GM19240 (cell line): ENCODE data around the gene OGDH.

ENCODE experiments used
- DNase-seq: peaks from one replicate; pipeline ENCODE4 v3.0.0; 2011; ENCODE audit warnings: low spot score; ENCODE audit not compliant: insufficient read length

The OGDH gene

GRCh38 chr7:44735403-44736165 lies 129.2 kb downstream of the OGDH start:
- DNase-seq = no peak

- DNase-seq = no peak
Observed at GRCh38 chr7:44736896-44737295, 130.5 kb downstream of the OGDH start.

GRCh38 chr7:44738051-44738723 lies 131.8 kb downstream of the OGDH start:
- no peak for DNase-seq

GRCh38 chr7:44738876-44739665 lies 132.6 kb downstream of the OGDH start:
- DNase-seq = no peak

- no peak for DNase-seq
Observed at GRCh38 chr7:44740055-44740454, 133.6 kb downstream of the OGDH start.

- no peak for DNase-seq
Observed at GRCh38 chr7:44743750-44744149, 137.3 kb downstream of the OGDH start.

- peak; percentile 78 for DNase-seq
Observed at GRCh38 chr7:44748045-44748947, 141.9 kb downstream of the OGDH start, which contains the start of gene ZMIZ2. Gene ZMIZ2 (plus strand): TSS chr7:44748847. CDS start chr7:44756250, 7,403 bp downstream.

GRCh38 chr7:44748948-44749731 lies 142.7 kb downstream of the OGDH start:
- DNase-seq = no peak

GRCh38 chr7:44749992-44750391 lies 143.6 kb downstream of the OGDH start:
- no peak for DNase-seq

GRCh38 chr7:44750424-44750823 lies 144.0 kb downstream of the OGDH start:
- DNase-seq = no peak

- DNase-seq = peak; percentile 87
Observed at GRCh38 chr7:44750921-44751571, 144.6 kb downstream of the OGDH start.

- DNase-seq = no peak
Observed at GRCh38 chr7:44752822-44753221, 146.4 kb downstream of the OGDH start.

- DNase-seq = no peak
Observed at GRCh38 chr7:44754802-44755697, 148.6 kb downstream of the OGDH start.

GRCh38 chr7:44755698-44756627 lies 149.5 kb downstream of the OGDH start:
- DNase-seq = no peak

- no peak for DNase-seq
Observed at GRCh38 chr7:44756904-44757303, 150.5 kb downstream of the OGDH start.

GRCh38 chr7:44757311-44757710 lies 150.9 kb downstream of the OGDH start:
- no peak for DNase-seq

- DNase-seq = no peak
Observed at GRCh38 chr7:44757739-44758138, 151.3 kb downstream of the OGDH start.
